Measurements from ENCODE around the gene SERTAD2. TPM values are rescaled to one million over a fixed set of nuclear protein-coding genes. Genes with fewer than 3 reads are reported as not detected.

The SERTAD2 gene
- total RNA-seq, 1 experiment from 2014 or later, result 3.5 TPM

DNA sequence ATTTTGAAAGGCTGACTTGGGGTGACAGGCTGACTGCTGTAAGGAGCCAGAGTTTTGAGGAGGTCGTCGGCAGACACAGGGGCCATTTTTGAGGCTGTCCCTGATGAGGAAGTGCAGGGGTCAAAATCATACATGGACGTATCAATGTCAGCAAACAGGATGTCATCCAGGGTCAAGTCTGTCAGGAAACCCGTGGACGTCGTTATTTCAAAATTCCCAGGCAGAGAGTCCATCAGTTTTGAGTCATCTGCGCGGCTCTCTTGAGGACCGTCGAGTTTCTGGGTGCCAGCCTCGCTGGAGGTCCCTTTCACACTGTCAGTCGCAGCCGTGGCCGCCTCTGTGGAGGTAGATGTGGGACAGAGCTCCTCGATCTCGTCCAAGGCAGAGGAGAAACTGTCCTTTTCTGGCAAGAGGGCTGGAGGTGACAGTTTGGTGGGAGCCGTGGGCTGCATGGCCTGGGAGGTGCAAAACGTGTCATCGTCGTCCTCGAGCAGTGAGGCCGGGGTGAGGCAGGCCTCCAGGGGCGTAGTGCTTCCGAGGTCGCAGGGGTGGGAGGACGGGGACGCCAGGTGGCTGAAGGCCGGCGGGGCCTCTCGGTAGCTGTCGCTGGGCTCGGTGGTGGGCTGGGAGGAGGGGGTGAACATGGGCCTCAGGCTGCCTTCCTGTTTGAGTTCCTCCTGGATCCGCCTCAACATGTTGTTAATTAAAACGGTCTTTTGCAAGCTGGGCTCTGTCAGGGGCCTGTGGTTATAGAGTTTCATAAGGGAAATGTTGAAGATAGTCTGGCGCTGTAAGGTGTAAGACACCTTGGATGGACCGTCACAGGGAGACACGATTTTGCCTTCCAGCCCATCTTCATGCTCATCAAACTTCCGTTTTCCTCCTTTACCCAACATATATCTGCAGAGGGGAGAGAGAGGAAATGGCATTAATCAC lies 17.5 kb downstream of the SERTAD2 start:
- in situ Hi-C loops (cut with HindIII; ENCODE audit: low pct_unique_long_range_greater_than_20kb, low sequenced_read_pairs), result no loop called here
- no peak for DNase-seq (ENCODE audit: low read depth)

DNA sequence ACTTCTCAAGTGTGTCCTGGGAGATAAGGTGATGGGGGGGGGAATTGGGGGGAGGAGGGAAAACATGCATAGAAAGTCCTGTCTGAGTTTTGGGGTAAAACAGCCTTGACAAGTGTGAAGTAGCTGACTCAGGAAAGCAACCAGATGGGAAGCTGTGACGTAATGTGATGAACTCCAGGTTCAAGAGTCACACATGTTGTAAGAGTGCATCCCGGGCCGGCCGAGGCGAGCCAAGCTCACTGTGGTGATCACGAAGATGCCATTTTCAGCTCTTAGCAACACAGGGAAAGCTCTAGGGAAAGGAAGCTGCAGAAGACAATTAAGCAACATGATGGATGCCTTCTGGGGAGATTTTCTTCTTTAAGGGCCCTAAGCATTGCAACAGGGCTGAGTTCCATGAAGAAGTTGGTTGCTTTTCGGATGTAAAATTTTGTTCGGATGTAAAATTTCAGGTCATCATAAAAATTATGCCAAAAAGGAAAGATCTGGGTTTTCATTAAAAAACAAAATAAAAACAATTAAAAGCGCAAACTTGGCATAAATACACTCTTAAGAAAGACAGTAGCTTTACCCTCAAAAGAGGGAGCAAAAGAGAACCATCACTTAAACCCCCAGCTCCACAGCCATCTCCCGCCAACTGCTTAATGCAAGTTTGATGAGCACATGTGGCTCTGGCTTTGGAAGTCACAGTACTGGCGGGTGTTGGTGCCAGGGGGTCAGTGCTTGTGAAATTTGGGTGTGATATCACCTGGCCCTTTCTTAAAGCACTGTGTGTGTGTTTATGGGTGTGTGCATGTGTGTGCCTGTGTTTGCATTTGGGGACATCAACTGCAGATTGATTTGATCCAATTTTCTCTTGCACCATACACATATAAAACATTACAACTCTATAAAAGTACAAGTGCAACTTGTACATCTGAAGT lies 19.1 kb downstream of the SERTAD2 start:
- DNase-seq (ENCODE audit: low read depth), result no peak
- in situ Hi-C loops (cut with HindIII; ENCODE audit: low pct_unique_long_range_greater_than_20kb, low sequenced_read_pairs), result no loop called here

DNA sequence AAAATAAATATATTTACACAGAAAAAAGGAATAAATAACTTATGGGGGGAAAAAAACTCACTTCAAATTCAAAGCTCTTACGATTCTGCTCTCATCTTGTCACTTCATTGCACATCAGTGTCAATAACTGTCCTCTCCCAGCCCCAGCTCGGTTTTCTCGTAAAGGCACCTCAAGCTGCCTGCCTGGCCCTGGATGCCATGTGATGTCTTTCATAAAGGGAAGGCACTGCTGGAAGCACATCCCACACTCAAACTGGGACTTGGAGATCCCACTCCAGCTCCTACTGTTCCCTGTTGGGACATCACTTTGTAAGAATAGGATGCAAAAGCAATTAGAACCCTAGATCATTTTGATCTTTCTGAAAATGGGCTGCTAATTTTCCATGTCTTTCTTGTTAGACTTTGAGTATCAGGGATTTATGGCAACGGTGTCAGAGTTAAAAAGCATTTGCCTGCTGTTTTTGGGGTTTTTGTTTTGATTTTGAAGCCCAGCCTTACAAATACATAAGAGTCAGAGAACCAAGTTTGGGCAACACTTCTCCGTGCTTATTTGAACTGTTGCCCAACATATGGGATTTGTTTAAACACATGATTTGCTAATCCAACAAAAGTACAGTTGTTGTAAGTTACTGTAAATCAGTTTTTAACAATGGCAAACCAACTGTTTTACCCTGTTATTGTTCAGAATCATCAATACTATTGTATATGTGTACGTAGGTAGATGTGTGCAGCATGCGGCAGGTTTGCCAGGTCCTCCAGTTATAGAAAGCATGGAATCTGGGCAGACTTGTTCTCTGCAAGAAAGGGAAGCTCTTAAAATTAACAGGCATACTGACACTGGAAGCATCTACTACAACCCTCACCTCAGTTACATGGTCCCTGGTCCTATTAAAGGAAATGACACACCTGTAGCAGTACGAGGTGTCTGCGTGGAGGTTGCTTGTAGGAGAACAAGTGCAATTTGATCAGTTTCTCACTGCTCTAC lies 20.6 kb downstream of the SERTAD2 start:
- no peak for DNase-seq (ENCODE audit: low read depth)
- in situ Hi-C loops (cut with HindIII; ENCODE audit: low pct_unique_long_range_greater_than_20kb, low sequenced_read_pairs), result no loop called here

DNA sequence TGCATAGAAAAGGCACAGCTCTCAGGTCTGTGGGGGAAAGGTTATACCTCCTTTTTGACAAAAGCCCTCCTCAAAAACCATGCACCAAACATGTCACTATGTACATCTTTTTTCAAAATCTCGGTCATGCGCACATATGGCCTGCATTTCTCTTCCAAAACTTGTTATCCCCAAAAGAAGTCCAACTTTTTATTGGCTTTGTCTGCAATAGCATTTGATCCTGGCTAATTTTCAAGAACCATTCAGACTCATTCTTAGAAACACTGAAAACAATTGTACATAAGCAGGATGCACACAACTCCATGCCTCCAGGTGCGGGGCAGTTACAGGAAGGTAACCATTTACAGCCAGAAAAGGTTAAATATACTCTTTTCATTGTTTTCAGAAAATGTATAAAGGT lies 21.9 kb downstream of the SERTAD2 start:
- no peak for DNase-seq (ENCODE audit: low read depth)
- in situ Hi-C loops (cut with HindIII; ENCODE audit: low pct_unique_long_range_greater_than_20kb, low sequenced_read_pairs), result no loop called here

DNA sequence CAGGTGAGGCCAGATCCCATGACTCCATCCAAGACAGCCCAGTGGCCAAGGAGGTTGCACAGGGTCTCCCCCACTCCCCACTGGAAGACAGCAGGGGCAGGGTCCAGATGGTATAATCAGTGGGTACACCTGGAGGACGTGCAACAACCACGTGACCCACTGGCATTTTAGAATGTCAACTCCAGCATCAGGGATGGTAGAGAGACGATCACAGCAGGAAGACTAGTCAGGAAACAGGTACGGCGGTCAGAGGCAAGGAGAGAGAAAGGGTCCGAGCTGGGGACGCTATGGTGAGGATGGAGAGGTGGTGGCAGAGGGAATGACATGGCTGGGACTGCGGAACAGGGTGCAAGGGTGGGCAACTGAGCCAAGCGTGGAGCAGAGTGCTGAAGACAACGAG lies 23.0 kb downstream of the SERTAD2 start:
- in situ Hi-C loops (cut with HindIII; ENCODE audit: low pct_unique_long_range_greater_than_20kb, low sequenced_read_pairs), result no loop called here
- DNase-seq (ENCODE audit: low read depth), result no peak

DNA sequence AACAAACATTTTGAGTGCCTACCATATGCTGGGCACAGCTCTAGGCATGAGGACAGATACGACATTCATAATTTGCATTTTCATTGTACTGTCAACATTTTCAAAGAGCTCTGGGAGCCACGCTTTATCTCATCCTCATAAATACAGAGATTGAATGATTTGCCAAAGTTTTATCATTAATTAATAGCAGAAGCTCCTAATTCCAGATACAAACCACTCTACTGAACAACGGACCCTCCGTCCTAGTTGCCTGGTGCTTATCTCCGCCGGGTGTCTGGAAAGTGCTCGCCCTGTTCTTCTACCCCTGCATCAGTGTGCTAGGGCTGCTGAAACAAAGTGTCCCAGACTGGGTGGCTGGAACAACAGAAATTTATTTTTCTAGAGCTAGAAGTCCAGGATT lies 23.8 kb downstream of the SERTAD2 start:
- in situ Hi-C loops (cut with HindIII; ENCODE audit: low pct_unique_long_range_greater_than_20kb, low sequenced_read_pairs), result no loop called here
- no peak for DNase-seq (ENCODE audit: low read depth)

DNA sequence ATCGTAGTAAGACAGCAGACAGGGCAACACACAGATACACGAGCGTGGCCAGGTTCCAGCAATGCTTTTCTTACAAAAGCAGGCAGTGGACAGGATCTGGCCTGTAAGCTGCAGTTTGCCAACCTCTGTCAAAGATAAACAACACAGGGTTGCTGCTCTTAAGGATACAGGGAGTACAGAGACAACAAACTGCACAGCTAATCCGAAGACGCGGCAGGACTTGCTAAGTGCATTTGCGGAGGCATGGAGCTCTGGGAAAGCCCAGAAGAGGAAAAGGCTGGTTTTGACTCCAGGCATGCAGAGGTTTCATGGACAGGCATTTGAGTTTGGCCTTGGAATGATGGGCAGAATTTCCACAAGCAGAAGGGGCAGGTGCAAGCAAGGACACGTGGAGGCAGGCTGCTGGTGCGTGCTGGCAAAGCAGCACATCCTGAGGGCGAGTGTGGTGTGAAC lies 24.4 kb downstream of the SERTAD2 start:
- in situ Hi-C loops (cut with HindIII; ENCODE audit: low pct_unique_long_range_greater_than_20kb, low sequenced_read_pairs), result no loop called here

DNA sequence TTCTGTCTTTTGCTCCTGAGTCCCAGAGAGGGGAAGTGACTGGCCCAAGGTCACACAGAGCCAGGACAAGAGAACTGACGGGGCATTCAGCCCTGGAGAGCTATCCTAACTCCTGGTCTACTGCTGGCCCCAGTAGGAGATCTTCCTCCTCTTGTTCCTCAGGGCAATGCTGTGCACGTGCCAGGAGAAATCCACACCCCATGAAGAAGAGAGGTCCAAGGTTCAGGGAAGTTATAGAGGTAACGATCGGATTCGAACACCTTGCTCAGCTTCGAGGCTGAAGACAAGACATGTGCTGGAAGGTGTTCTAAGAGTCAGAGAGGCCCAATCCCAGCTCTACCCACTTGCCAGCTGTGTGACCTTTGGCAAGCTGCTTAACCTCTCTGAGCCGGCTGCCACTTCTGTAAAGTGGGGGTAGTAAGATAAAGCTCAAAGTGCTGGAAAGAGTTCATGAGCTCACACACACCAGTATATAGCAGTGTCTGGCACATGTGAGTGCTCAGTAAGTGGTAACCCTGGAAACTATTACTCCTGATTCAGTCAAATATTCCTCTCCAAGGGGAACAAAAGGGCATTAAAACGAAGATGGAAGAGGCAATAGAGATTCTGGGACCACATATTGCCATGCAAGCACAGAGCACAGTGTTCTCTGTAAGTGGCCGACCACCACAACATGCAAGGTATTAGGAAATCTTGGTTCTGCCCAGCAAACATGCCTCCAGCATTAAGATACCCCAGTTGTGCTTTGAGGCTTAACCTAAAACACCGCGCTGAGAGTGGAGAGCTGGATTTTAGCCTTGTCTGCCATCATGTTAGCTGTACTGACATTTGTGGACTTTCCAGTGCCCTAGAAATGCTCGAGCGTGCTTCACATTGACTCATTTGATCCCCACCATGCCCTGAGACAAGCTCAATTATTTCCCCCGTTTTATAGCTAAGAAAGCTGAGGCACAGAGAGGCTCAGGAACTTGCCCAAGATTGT lies 25.6 kb downstream of the SERTAD2 start:
- in situ Hi-C loops (cut with HindIII; ENCODE audit: low pct_unique_long_range_greater_than_20kb, low sequenced_read_pairs), result no loop called here
- no peak for DNase-seq (ENCODE audit: low read depth)

More for the DNA sequence above, 24.4 kb downstream of the SERTAD2 start:
- no peak for DNase-seq (ENCODE audit: low read depth)

DNA sequence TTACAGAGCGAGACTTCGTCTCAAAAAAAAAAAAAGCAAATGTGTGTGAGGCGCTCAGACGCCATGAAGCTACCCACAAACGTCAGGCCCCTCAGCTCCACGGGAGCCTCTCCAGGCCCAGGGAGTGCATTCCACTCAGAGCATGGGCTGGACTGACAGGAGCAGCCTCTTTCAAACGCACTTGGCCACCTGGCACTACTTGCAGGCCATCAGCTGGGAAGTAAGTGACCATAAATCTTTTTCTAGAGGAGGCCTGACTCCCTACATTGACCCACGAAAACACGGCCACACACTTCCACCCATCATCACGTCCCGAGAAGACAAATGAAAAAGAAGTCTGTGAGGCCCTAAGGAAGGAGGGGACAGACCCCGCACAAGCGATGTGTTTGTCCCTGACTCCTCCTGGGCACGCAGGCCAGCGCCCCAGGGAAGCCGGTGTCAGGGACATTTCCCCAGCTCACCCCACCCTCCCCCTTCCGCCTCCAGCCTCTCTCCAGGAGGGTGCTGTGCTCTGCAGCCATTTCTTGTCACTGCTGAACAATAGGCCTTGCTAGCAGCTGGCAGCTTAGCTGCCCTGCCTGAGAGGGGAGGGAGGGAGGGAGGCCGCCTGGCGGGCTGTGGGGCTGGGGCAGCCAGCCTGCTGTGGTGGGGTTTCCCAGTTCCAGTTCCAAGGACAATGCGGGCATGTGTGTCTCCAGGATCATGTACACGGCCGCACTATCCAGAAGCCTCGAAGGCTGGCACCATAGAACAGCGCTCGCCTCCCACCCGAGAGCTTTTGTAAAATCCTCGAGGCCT lies 26.6 kb downstream of the SERTAD2 start:
- no peak for DNase-seq (ENCODE audit: low read depth)
- in situ Hi-C loops (cut with HindIII; ENCODE audit: low pct_unique_long_range_greater_than_20kb, low sequenced_read_pairs), result no loop called here

DNA sequence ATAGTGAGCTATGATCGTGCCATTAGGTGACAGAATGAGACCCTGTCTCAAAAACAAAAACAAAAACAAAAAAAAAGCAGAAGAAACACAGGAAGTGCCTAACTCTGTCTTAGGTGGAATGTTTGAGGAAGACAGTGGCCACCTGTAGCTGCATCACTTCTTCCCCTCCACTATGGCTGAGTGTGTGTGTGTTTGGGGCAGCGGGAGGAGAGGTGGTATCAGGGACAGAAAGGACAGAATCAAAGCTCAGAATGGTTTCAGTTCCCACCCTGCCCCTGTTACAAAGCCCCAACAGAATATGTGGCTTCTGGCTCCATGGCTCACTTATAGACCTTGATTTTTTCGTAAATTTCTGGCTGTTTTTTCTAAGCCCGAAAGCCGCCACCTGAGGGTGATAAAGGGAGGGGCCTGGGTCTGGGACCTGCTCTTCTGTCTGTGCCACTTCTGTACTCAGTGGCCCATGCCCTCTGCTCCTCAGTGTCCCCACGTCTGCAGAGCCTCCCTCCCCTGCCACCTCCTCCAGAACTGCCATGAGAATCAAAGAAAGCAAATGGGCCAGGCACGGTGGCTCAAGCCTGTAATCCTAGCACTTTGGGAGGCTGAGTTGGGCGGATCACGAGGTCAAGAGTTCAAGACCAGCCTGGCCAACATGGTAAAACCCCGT lies 27.4 kb downstream of the SERTAD2 start:
- DNase-seq (ENCODE audit: low read depth), result no peak
- in situ Hi-C loops (cut with HindIII; ENCODE audit: low pct_unique_long_range_greater_than_20kb, low sequenced_read_pairs), result no loop called here

DNA sequence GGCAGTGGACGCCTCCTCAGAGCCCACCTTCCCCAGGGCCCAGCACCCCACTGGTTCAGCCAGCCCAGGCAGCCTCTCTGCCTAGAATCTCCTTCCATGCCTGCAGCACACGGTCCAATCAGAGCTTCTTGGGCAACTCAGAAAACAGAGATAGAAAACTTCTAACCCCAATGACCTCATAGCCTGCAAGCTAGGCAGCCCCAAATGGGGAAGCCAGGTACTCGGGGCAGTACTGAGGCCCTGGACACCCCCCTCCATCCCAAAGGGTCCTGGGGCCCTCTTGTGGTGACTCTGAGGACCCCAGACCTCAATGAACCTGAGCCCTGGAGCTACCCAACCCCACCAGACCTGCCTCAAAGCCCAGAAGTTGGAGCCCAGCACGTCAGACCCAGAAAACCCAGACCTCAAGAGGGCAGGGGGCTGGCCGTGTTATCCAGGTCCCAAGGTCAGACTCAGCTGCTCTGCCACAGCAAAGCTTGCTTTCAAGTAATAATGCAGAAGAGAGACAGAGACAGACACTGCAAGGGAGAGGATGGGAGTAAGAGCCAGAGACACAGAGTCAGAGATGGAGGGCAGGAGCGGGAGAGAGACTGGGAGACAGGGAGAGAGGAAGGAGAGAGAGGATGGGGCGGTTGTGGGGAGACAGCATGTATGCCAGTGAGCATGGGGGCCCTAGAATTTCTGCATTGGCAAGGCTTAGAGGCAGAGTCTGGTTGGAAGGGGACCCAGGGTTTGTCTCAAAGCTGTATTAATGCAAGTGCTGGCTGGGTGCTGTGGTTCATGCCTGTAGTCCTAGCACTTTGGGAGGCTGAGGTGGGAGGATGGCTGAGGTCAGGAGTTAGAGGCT lies 28.2 kb downstream of the SERTAD2 start:
- no peak for DNase-seq (ENCODE audit: low read depth)
- in situ Hi-C loops (cut with HindIII; ENCODE audit: low pct_unique_long_range_greater_than_20kb, low sequenced_read_pairs), result no loop called here

DNA sequence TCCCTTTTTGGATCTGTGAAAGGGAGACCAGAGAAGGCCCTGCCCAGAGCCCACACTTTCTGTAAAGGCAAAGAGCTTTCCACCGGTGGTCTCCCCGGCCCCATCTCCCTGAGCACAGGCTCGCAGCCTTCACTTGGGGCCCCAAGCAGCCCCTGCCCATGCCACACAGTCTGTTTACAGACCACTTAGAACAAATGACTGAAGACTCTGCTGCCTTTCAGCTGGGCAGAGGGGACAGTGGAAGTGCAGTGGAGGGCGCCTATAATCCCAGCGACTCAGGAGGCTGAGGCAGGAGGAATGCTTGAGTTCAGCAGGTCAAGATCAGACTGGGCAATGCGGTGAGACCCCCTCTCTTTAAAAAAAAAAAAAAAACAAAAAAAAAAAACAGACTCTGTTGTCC lies 28.9 kb downstream of the SERTAD2 start:
- in situ Hi-C loops (cut with HindIII; ENCODE audit: low pct_unique_long_range_greater_than_20kb, low sequenced_read_pairs), result no loop called here
- no peak for DNase-seq (ENCODE audit: low read depth)

DNA sequence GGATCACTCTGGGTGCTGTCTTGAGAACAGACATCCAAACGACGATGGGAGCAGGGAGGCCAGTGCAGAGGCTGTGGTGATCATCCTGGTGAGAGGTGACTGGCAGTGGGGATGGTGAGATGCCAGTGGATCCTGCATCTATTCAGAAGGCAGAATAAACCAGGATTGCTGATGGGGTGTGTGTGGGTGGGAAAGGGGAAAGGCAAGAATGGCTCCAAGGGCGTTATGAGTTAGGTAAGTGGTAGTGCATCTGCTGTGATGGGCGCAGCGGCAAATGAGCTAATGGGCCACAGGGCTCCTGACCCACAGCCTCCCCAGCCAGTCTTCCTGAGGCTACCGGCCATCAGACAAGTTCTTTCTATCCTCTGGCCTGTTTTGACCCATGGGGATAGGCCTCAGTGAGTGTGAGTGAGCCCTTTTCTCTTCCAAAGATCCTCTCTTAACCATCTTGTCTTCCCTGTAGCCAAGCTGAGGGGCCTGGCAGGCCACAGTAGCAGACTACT lies 29.6 kb downstream of the SERTAD2 start:
- DNase-seq (ENCODE audit: low read depth), result no peak
- in situ Hi-C loops (cut with HindIII; ENCODE audit: low pct_unique_long_range_greater_than_20kb, low sequenced_read_pairs), result no loop called here

DNA sequence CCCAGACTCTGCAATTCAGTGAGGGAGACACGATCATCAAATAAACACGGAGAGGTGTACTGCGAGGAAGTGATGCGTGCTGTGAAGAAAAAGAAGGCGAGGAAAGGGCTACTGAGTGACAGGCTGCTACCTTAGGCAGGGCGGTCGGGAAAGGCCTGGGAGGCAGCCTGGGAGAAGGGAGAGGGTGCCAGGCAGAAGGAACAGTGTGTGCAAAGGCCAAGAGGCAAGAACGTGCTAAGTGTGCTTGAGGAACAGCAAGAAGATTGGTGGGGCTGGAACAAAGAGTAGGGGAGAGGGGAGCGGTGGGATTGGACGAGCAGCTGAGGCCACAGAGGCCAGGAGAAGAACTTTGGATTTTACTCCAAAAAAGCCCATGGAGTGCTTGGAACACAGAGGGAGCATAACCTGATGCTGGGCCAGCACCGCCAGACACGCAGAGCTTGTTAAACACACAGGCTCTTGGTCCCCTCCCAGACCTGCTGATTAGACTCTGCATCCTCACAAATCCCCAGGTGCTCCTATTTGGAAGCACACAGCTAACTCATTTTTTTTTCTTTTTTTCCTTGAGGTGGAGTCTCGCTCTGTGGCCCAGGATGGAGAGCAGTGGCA lies 30.4 kb downstream of the SERTAD2 start:
- in situ Hi-C loops (cut with HindIII; ENCODE audit: low pct_unique_long_range_greater_than_20kb, low sequenced_read_pairs), result no loop called here
- no peak for DNase-seq (ENCODE audit: low read depth)
